Ammon's horn (tissue), 1 donor: ENCODE results near the gene HEXA.
A peak's percentile ranks its signal among the peaks of the same experiment; 100 is the strongest.
"Not testable (repeated sequence)": the region's sequence is repeated elsewhere in the genome, so short reads cannot be mapped to it uniquely, and the experiment has no call there.

Experiments
- DNase-seq: peaks from one replicate; pipeline ENCODE4 v3.0.0-alpha.2; 2016; ENCODE audit warnings: low spot score

The HEXA gene

DNA sequence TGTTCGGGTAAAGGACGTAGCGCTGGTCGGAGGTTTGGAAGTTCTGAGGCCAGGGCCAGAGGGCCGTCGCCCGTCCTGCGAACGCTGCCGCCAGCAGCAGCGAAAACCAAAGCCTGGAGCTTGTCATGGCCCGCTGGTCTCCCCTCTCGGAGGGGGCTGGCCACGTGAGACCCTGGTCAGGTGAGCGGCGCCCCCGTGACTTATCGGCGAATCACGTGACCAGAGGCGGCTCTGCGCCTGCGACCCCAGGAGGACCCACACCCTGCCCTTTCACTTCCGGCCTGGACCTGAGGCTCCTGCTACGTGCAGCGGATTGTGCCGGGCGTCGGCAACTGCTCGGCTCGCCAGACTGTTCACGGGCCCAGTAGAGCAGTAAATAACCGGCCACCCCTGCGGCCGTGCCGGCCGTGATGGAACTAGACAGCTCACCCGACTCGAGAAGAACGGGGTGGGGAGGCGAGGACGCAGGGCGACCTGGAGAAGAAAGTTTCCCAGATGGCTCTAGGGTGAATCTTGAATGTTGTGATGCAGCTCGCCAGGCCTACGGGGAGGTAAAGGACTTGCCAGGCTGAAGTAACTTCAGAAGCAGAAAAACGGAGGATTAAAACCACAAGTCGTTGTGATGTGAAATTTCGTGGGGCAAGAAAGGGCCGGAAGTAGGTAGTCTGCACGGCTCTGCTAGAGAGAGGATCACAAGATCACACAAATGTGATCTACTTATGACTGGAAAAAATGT is at the start of gene HEXA:
TSS of gene HEXA (minus strand) at position 169 of the 736 bp plus-strand sequence. CDS start at position 127, 42 bp downstream.
- peak; percentile 93 for DNase-seq

DNA sequence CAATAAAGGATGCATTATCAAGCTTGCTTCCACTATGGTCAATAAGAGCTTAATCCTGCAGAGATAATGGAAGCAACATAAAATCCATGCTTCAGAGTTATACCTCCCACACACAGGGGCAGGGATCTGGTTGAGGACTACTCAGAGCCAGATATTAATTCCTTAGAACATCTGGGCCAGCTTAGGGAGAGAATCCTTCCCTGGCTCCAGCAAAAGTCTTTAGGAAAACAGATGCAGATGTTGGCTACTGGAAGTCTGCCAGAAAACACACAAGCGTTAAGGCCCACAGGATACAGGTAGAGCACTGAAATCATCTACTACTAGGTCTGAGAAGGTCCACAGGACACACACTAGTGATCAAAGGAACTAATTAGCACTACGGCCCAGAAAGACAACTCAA is 47.4 kb upstream of the HEXA start:
- no peak for DNase-seq

DNA sequence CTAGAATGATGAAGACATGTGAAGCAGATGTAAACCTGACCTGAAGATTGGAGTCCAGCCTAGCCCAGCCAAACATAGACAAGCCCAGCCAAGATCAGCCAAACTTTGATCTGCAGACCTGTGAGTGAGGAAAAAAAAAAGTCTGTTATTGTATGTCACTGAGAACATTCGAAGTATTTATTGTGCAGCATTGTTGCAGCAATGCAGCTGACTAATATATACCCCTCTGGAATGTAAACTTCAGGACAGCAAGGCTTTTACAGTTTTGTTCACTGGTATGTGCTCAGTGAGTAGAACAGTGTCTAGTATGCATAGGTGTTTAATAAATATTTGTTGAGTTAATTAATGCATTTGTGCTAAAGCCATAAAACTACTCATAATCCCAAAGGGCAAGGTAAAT is 45.7 kb upstream of the HEXA start:
- no peak for DNase-seq

DNA sequence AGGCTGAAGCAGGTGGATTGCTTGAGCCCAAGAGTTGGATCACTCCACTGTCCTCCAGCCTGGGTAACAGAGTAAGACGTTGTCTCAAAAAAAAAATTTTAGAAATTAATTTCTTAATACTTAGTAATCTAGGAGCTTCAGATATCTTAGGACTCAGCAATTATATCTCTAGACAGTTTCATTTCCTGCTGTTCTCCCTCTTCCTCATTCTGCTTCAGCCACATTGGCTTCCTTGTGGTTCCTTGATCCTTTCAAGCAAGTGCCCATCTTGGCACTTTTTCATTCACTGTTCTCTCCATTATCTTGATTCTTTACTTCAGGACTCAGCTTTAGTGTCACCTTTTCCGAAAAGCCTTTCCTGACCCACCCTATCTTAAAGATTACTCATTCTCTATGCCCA is 44.8 kb upstream of the HEXA start:
- DNase-seq: no peak

DNA sequence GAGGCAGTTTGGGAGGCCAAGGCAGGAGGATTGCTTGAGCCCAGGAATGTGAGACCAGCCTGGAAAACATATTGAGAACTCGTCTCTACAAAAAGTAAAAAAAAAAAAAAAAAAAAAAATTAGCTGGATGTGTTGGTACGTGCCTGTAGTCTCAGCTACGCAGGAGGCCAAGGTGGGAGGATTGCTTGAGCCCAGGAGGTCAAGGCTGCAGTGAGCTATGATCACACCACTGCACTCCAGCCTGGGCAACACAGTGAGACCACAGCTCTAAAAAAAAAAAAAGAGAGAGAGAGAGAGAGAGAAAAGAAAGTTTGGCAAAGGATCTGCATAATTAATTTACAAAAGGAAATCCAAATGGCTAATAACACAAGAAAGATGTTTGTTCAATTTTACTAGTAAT is 44.0 kb upstream of the HEXA start:
- DNase-seq: not testable (repeated sequence)

DNA sequence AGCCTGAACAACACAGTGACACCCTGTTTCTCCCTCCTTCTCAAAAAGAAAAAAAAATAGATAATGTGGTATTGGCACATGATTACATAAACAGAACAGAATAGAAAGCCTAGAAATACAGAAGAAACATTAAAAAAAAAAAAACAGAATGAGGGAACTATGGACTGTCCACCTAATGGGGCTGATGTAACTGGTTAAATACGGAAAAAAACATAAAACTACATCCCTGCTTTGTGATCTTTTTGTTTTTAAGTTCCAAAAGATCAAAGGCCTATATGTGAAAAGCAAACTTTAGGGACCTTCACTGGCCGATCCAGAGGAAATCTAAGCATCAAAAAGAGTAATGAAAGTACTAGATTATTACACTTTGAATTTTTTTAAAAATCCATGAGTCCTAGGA is 39.5 kb upstream of the HEXA start:
- DNase-seq: no peak

DNA sequence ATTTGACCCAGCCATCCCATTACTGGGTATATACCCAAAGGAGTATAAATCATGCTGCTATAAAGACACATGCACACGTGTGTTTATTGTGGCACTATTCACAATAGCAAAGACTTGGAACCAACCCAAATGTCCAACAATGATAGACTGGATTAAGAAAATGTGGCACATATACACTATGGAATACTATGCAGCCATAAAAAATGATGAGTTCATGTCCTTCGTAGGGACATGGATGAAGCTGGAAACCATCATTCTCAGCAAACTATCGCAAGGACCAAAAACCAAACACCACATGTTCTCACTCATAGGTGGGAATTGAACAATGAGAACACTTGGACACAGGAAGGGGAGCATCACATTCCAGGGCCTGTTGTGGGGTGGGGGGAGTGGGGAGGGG is 37.5 kb upstream of the HEXA start:
- not testable (repeated sequence) for DNase-seq

DNA sequence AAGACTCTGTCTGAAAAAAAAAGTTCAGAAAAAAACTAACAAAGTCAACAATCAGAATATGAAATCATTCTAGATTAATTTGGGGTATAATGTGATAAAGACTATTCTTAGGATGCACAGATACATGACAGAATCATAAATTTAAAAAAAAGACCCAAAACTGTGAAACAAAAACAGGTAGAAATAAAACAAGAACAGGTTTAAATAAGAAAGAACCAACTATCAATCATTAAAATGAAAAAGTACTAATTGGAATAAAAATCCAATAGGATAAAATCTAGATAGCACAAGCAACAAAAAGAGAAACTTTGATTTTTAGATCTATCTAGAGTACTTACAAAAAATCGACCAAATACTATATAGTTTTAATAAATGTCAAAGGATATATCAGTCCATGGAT is 35.7 kb upstream of the HEXA start:
- DNase-seq: no peak

DNA sequence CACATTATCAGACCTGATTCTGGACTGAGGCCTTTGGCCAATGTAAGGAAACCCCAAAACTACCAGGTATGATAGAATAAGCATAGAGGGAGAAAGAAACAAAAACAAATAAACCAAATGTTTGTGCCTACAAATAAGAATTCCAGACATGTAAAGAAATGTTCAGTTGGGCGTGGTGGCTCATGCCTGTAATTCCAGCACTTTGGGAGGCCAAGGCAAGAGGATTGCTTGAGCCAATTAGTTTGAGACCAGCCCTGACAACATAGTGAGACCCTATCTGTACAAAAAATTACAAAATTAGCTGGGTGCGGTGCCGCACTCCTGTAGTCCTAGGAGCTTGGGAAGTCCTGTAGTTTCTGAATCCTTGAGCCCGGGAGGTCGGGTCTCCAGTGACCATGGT is 35.3 kb upstream of the HEXA start:
- DNase-seq: no peak

DNA sequence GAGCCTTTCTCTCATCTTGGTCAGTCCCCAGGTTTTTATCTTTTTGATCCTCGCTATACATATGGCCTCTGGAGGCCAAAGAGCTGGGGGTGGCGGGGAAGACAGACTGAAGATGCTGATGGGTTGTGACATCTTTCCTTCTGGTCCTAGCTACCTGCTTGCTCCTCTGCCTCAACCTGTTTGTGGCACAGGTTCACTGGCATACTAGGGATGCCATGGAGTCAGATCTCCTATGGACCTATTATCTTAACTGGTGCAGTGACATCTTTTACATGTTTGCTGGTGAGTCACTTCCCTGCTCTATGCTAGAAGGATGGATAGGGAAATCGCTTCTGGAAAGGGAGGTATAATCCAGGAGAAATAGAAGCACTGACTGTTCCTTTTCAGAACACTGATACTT is 31.1 kb upstream of the HEXA start:
- no peak for DNase-seq

DNA sequence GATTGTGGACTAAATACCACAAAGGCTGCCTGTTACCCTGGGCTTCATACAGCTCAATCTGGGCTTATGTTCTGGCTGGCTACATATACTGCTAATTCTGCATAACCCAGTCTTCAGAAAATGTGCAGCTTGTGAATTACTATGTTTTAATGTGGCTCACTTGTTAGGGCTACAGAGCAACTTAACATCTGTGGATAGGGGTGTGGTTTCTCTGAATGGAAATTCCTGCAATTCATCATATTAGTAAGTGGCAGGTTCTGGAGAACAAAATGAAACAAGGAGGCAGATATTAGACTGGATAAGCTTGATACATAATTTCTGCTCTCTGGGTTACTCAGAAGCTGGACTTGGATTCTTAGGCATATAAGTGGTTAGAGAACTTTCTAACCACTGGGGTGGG is 29.0 kb upstream of the HEXA start:
- no peak for DNase-seq

DNA sequence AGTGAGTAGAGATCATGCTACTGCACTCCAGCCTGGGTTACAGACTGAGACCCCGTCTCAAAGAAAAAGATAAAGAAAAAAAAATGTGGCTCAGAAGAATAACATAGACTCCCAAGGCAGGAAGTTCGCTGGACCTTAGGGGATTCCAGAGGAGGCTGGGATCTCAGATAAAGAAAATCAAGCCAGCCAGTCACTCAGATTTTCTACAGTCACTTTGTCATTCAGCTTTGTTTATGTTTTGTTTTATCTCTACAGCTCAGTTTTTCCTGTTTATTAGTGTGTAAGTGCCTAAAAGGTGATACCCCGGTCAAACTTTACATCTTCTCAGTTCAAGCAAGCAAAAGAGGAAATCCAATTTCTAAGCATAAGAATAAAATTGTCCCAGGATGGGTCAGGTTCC is 28.5 kb upstream of the HEXA start:
- DNase-seq: no peak

DNA sequence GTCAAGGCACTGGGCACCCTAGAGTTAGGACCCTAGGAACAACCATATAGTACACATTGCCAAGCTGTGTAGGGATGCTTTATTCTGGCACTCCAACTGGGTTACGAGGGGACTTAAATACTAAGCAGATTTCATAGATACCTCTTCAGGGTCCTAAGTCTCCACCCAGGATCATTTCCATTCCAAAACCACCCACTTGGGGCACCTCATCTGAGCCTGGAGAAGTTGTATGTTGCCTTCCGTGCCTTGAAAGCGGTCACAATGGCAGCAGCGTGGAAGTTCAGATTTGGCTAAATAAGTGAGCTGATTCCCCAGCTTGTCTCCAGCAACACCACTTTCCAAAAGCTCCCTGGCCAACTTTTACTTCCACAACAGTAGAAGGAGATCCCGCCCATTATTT is 26.9 kb upstream of the HEXA start:
- DNase-seq: no peak

DNA sequence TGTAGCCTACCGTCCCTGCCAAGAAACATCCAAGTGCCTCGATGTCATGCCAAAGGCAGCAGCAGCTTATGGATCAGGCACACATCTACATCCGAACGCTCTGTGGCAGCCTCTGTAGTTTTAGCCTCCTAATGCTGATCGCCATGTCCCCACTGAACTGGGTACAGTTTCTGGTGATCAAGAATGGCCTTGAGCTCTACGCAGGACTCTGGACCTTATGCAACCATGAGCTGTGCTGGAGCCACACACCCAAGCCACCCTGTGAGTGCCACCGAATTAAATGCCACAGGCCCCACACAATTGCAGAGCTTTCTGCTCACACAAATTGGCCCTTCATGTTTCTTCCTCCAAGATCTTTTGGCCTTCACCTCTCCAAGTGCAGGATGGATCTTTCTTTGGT is 22.8 kb upstream of the HEXA start:
- DNase-seq: no peak

DNA sequence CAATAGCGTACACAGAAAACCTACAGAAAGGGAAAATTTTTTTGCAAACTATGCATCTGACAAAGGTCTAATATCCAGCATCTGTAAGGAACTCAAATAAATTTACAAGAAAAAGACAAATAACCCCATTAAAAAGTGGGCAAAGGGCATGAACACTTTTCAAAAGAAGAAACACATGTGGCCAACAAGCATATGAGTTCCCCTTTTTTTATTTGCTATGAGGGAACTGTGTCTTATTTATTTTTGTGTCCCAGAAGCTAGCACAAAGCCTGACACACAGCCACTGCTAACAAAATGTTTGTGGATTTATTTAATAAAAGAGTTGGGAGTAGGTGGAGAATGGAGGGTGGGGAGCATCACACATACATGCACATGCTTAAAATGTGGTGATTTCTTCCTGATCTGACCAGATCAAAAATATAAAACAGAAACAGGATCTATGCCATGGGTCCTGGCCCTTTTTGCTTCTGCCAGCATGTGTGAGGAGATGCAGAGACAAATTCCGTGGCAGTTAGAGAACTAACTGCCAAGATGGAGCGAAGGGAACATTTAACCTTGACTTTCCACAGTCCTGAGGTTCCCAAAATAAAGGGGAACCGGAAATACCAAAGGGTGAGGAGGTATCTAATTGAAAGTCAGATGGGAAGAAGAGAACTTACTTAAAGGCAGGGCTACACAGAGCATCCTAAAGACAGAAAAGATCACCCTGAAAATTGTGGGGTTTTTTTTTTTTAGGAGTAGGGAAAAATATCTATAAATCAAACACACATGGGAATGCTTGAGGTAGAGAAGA is 22.2 kb upstream of the HEXA start, which contains the start of gene TMEM202:
TSS of gene TMEM202 (plus strand) at position 510 of the 793 bp plus-strand sequence. CDS start at position 532, 22 bp downstream.
- no peak for DNase-seq

DNA sequence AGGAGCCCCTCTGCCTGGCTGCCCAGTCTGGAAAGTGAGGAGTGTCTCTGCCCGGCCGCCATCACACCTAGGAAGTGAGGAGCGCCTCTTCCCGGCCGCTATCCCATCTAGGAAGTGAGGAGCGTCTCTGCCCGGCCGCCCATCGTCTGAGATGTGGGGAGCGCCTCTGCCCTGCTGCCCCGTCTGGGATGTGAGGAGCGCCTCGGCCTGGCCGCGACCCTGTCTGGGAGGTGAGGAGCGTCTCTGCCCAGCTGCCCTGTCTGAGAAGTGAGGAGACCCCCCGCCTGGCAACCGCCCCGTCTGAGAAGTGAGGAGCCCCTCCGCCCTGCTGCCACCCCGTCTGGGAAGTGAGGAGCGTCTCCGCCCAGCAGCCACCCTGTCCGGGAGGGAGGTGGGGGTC is 20.5 kb upstream of the HEXA start:
- not testable (repeated sequence) for DNase-seq

DNA sequence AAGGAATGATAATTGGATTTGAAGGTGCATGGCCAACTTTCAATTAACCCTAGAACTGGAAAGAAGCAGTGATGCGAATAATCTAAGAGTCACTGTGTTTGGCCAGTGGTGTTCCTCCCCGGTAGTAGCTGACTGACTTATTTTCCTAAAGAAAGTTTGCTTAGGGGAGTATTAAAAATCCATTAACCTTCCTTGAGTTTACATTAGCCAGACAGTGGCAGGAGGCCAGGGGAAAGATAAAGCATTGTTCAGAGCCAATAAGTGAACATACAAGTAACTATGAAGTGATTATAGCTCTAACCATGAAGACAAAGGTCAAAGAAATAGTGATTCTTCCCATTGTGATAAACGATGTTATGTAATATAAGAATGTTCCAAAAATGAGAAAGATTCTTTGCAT is 13.4 kb upstream of the HEXA start:
- no peak for DNase-seq

DNA sequence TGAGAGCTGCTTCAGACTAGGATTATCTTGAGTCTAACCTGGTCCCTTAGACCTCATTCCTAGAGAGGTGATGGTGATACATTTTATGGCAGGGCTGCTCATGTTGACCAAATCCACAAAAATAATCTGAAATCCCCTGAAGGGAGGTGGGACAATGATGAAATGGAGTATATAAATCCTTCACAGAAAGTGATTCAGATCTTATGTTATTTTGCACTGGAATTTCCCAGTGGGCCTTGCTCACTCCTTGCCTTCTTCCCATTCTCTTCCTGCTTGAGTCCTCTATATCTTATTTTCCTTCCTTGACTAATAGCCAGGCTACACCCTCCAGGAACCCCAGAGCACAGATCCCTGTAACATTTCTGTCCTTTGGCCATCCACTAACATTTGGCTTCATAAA is 11.9 kb upstream of the HEXA start:
- no peak for DNase-seq

DNA sequence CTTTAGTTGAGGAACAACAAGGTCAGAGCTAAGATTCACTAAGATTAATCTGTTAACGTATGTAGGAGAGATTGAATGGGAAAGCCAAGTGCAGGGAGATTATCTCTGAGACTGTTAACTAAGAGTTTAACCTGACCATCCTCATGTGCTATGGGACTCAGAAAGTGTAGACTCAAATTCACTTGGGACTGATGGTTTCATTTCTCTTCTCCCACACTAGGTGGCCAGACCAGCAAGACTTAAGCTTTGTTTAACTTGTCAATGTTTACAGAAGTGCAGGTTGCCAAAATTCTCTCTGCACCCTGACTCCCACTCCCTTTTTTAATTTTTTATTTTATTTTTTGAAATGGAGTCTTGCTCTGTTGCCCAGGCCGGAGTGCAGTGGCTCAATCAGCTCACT is 6.3 kb upstream of the HEXA start:
- DNase-seq: no peak

DNA sequence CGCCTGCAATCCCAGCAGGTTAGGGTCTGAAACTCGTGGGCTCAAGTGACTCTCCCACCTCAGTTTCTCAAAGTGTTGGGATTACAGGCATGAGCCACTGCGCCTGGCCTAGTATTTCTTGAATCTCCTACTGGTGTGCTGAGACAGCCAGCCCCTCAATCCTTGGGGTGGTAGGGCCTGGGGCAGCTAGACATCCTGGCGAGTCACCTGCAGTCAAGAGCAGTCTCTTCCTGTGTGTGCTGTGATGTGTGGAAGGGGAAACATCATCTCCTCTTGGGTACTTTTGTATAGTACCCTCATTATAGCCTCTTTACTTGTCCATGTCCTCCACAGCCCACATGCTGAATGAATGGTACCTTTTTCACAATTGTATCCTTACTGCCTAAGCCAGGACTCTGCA is 4.9 kb upstream of the HEXA start:
- no peak for DNase-seq

DNA sequence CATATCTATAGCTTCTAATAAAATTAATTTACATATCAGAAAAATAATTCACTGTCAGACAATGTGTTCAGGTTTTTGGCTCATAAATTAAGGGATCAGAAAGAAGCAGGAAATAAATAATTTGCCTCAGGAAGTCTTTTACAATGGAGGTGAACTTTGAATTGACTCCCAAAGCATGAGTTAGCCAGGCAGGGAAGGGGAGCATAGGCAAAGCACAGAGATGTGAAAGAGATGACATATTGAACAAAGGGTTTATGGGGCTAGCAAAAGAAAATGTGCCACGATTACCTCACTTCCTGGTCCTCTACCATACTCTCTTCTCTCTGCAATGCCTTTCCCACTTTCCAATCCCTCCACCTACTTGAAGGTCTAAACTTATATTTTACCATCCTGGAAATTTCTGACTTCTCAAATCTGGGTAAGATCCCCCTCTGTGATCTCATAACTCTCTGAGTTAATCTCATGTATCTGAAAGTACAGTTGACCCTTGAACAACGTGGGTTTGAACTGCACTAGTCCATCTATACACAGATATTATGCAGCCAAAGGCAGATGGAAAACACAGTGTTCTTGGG is 4.1 kb upstream of the HEXA start:
- no peak for DNase-seq

DNA sequence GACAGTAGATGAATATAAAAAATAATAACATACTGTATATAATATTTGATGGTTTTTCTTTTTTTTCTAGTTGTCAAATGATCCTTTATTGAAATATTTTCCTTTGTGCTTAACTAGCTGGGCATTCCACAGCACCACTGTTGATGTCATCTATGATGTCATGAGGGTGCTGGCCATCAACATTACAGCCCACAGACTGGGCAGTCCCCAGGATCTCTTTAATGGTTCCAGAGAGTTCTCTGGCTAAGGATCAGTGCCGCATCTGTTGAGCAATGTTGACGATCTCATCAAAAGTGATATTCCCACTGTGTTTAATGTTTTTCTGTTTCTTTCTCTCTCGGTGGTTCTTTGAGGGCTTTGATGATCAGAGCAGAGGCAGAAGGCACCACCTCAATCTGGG is 3.3 kb upstream of the HEXA start:
- DNase-seq: not testable (repeated sequence)

DNA sequence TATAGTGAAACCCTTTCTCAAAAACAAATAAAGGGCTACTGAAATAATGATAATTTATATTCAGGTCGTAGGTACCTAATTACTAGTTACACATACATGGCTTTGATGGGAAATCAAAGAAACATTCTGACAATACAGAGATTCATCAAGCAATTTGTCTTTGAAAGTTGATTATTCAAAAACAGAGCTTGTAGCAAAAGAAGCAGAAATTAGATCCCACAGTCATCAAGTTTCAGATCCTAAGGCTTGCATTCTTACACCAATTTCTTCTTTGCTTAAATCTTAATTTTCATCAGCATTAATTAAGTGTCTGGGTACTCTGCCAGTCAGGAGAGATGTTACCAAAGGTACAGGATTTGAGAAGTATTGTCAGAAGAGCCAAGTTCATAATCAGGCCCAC is 1.5 kb upstream of the HEXA start:
- DNase-seq: no peak
